HG03097 (cell line): ENCODE data around the gene GZMB.
"Not testable (repeated sequence)": the region's sequence is repeated elsewhere in the genome, so short reads cannot be mapped to it uniquely, and the experiment has no call there.

ENCODE experiments used
- ATAC-seq: cut with Tn5 transposase; IDR thresholded peaks from one replicate; pipeline ENCODE4 v1.9.1; 2021; ENCODE audit not compliant: unreplicated experiment, low FRiP score

The GZMB gene

DNA sequence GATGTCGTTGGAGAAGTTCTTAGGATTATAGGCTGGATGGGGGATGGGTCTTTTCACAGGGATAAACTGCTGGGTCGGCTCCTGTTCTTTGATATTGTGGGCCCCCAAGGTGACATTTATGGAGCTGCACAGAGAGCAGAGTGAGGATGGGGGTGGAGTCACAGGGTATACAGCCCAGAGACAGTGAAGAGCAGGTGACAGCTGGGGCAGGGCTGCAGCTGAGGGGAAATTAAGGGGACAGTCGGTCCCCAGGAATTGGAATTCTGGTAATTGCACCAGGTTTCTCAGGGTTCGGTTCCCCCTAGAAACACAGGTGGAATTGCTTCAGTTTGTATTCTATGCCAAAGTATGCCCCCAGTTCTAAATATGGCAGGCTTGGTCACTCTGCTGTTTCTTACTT is 1.7 kb downstream of the GZMB start:
- no peak for ATAC-seq

DNA sequence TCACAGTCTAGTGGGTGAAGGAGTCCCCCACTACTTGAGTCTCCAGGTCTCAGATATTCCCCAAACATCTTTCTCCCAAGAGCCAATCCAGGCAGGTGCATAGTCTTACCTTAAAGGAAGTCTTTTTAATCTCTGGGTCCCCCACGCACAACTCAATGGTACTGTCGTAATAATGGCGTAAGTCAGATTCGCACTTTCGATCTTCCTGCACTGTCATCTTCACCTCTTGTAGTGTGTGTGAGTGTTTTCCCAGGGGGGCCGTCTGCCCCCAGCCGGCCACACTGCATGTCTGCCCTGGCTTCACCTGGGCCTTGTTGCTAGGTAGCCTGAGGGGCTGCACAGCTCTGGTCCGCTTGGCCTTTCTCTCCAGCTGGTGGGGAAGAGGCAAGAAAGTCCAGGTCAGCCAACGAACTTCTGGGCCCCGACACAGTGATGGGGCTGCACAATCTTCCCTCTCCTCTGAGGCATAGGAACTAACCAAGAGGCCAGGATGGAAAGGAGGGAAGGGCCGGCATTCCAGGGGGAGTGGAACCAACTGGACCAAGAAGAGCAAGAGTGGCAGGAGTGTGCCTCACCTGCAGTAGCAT is 2.1 kb downstream of the GZMB start:
- no peak for ATAC-seq

DNA sequence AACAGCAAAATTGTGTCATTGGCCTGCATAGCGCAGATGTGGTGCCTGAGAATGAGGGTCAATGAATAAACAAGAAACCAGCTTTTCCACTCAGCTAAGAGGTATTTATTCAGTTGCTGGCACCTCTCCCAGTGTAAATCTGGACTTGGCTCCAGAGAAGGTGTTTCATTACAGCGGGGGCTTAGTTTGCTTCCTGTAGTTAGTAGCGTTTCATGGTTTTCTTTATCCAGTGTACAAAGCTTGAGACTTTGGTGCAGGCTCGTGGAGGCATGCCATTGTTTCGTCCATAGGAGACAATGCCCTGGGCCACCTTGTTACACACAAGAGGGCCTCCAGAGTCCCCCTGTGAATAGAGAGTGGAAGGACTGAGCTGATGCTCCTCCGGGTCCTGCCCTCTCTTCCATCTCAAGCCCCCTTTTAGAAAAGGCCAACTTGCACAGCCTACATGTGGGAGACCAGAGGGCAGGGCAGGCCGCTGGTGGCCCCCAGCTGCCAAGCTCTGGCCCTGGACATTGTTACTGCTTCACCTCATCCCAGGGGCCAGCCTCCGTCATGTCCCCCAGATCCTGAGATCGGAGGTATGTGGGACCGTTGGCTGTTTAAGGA is 3.0 kb downstream of the GZMB start:
- ATAC-seq = no peak

DNA sequence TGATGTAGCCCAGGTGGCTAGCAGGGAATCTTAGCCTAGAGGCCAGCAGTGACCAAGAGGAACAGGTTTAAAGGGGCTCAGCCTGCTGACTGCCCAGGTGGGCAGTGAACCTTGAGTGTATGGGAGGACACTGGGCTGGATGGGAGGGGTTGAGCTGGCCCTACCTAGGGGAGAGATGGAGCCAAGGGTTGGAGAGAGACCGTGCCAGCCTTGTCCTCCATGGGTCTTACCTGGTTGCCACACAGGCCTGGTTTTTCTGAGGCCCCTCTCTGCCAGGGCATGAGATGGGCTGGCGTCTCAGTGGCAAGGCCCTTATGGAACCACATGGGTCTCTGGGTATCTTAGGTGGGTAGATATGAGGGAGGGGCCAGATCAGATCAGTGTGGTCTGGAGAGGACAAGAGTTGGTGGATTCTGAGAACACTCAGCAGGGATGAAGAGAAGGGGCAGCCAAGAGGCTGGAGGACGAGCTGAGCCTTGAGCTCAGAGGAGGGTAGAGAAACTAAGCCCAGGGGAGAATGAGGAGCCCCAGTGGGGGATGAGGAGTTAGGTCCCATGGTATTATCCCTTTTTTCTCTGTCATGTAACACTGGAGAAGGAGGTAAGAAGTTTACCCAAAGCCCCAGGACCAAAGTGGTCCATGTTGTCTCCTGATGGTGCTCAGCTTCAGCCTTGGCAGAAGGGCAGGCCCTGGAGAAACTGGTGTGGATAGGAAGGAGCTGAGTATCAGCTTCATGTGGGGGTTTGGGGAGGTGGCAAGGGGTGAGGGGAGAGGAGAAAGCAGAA is 3.7 kb downstream of the GZMB start:
- ATAC-seq = no peak

DNA sequence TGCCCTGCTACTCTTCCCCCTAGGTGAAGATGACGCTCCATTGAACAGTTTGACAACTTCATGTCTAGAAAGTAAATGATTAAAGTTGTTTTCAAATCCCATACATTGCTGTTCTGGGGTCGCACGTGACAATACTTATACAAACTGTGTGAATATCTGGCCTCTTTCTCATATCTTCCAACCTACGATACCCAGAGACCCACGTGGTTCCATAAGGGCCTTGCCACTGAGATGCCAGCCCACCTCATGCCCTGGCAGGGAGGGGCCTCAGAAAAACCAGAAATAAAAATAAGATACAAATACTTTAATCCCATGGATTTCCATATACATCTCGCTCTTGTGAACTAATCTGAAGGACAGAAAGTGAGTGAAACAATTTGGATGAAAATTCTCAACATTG is 4.5 kb downstream of the GZMB start:
- no peak for ATAC-seq

DNA sequence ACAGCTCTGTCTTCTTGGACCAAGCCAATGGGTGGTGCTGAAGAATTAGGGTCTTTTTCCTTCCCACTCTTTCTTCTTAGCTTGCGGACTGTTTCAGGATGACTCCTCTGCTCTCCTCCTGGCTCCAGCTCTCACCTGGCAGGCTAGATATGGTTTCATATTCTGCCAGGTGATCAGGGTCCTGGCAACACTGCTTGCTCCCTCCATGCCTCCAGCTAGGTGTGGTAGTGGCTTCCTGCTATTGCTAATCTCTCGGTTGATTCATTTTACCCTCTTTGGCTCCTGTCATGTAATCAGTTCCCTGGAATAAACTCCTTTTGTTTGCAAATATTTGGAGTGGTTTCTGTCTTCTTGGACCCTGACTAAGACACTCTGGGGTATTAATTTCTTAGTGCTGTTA is 20.2 kb downstream of the GZMB start:
- ATAC-seq = no peak

DNA sequence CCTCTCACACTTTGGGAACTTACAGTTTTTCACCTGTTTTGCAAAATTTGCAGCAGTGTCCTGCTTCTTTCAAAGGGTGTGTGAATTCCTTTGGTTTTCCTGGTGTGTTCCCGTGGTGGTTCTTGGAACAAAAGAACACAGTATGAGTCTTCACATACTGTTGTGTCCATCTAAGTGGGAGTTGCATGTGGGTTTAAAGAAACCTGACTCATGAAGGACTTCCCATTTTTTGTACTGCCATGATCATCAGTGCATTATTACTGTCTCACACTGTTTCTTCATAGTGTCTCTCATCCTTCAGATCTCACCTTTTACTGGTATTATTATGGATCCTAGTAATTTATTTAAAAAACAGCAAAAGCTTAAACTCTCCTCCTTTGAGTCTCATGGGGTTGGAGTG is 20.7 kb downstream of the GZMB start:
- ATAC-seq = no peak

DNA sequence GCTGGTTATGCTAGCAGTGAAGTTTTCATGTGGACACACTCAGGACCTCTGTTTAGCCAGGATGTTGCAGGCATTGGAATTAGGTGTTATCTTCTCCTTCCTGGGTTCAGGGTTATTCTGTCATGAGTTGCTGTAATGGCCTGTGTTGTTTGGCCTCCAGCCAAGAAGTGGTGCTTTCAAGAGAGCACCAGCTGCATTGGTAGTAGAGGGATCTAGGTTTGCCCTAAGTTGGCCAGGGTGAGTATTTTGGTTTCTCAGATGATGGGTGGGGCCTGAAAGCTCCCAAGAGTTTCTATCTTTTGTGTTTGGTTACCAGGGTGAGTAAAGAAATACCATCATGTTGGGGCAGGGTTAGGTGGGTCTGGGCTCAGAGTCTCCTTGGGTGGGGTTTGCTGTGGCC is 21.8 kb downstream of the GZMB start:
- no peak for ATAC-seq

DNA sequence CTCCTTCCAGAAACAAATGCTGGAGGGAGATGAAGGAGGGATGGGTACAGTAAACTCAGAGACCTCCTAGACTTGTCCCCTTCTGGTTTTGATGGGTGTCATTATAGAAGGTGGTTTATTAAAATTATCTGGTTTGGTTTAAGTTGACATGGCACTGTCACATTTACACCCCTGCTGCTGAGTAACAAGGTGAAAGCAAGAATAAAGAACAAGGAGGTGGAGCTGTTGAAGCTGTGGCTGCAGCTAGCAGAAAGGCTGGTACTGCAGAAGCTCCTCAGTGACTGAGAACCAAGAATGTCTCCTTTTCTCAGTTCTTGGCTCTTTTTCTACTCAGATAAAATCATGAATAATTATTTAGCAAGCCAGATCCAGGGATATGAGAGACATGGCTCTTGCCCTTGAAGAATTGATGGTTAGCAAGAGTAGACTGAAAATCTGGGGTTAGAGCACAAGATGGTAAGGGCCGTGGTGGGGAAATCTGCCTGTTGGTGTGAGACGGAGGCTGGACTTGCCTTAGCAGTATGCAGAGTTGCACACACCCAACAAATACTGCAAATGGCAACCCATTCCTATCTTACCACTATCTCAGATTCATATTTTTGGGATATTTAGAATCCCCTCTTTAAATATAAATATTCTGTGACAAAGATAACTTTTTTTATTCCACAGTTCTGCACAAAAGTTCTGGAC is 24.2 kb downstream of the GZMB start, which contains the start of gene GZMH:
Gene GZMH, minus strand, starts transcription at position 31 of the 690 bp plus-strand sequence. CDS start 72 bp downstream, outside the sequence.
- no peak for ATAC-seq

DNA sequence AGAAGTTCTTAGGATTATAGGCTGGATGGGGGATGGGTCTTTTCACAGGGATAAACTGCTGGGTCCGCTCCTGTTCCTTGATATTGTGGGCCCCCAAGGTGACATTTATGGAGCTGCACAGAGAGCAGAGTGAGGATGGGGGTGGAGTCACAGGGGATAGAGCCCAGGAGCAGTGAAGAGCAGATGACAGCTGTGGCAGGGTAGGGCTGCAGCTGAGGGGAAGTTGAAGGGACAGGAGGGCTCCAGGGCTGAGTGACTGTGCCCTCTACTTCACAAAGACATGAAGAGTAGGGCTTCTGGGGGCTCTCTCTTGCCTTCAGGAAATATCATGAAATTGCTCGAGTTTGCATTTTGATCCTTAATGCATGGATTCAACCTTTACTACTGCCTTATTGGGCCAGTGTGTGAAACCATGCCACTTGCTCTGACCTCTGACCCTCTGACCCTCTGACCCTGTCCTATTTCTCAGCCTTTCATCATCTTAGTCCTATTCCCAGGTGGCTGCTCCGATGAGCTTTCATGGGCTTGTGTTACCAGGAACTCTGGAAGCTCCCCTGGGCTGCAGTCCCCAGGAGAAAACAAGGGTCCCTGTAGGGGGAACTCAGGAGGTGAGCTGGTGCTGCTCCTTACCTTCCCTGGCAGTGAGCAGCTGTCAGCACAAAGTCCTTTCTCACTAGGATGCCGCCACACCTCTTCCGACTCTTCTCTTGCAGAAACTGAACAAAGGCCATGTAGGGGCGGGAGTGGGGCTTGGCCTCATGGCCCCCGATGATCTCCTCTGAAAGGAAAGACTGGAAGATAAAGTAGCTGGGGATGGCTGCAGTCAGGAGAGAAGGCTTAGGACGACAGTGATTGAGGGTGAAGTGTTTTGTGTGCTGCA is 26.1 kb downstream of the GZMB start:
- no peak for ATAC-seq

DNA sequence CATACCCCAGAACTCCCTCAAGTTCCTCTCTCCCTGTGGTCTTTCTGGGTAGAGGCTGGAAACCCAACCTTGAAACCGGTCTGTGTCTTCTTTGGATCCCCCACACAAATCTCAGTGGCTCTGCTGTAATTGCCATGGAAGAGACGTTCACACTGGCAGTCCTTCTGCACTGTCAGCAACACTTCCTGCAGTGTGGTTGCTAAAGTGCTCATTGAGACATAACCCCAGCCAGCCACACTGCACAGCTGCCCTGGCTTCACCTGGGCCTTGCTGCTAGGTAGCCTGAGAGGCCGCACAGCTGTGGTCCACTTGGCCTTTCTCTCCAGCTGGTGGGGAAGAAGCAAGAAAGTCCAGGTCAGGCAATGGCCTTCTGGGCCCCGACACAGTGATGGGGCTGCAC is 26.9 kb downstream of the GZMB start:
- ATAC-seq = no peak

DNA sequence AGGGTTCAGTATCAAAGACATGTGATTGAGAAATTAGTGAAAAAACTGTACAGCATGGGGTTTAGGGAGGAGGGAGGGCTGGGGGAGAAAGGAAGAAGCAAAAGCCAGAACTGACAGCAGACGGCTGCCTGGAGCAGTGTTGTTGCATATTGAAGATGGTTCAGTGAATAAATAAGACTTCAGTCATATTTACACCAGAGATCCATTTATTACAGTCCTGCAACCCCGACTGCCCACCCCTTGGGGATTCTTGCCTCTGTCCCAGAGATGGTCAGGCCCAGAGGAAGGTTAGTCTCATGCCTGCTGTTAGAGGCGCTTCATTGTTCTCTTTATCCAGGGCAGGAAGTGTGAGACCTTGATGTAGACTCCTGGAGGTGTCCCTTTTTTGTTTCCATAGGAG is 27.7 kb downstream of the GZMB start:
- ATAC-seq = no peak

DNA sequence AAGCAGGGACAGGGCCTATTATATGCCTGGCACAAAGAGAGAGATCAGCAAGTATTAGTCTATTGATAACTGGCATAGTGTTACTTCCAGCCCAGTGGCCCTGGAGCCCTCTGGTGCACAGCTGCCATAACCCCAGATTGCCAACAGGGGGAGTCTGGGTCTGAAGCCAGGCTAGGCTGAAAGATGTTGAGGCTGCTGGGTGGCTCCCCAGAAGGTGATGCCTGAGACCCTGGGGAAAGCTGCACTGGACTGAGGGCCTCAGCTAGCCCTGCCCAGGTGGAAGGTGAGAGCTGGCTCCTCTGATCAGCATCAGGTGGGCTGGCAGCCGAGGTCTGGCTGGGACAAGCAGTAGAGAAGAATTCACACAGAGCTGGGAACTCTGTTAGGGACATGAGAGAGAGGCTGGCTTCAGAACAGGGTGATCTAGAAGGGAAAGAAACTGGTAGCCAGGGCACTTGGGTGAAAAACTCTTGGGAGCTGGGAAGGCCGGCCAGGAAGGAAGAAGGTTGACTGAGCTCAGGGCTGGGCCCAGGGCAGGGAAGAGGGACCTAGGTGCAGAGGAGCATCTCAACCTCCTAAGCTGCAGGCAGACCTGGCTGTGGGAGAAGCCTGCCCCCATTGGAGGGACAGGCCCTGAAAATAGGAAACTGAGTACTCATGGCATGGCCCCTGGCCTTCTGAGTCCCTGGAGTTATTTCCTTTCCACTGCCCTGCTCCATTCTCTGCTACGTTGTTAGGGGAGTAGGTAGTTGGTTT is 28.4 kb downstream of the GZMB start:
- peak; percentile 72 for ATAC-seq

DNA sequence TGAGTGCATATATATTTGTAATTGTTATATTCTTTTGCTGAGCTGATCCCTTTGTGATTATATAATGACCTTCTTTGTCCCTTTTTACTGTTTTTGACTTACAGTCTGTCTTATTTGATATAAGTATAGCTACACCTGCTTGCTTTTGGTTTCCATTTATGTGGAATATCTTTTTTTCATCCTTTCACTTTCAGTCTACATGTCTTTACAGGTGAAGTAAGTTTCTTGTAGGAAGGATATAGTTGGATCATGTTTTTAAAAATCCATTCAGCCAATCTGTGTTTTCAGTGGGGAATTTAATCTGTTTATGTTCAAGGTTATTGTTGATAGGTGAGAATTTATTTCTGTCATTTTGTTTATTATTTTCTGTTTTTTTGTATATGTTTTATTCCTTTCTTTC is 36.6 kb downstream of the GZMB start:
- no peak for ATAC-seq

DNA sequence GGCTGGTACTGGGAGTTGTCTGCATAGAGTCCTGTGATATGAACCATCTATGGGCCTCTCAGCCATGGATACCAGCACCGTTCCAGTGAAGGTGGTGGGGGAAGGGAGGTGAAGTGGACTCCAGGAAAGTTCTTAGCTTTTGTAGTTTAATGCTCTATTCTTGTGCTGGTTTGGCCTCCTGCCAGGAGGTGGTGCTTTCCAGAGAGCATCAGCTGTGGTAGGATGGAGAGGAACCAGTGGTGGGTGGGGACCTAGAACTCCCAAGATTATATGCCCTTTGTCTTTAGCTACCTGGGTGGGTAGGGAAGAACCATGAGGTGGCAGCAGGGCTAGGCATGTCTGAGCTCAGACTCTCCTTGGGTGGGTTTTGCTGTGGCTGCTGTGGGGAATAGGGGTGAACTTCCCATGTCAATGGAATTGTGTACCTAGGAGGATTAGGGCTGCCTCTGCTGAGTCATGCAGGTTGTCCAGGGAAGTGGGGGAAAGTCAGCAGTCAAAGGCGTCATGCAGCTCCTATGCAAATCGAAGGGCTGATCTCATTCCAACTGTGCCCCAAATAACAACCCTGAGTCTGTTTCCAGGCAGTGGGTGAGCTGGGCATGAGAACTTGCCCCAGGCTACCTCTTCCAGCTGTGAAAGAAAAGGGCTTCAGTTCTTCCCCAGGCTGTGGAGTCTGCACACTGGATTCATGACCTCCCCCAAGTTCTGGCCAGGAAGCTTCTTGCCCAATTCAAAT is 38.7 kb downstream of the GZMB start:
- ATAC-seq = no peak

DNA sequence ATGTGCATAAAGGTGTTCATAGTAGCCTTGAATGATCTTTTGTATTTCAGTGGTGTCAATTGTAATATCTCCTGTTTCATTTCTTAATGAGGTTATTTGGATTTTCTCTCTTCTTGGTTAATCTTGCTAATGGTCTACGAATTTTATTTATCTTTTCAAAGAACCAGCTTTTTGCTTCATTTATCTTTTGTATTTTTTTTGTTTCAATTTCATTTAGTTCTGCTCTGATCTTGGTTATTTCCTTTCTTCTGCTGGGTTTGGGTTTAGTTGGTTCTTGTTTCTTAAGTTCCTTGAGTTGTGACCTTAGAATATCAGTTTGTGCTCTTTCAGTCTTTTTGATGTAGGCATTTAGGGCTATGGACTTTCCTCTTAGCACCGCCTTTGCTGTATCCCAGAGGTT is 43.0 kb downstream of the GZMB start:
- ATAC-seq = not testable (repeated sequence)

DNA sequence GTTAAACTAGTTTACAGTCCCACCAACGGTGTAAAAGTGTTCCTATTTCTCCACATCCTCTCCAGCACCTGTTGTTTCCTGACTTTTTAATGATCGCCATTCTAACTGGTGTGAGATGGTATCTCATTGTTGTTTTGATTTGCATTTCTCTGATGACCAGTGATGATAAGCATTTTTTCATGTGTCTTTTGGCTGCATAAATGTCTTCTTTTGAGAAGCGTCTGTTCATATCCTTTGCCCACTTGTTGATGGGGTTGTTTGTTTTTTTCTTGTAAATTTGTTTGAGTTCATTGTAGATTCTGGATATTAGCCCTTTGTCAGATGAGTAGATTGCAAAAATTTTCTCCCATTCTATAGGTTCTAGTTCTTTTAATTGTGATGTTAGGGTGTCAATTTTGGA is 49.6 kb downstream of the GZMB start:
- ATAC-seq = not testable (repeated sequence)
